Skin of body (tissue), 2 donors: ENCODE results near the gene CLEC2A. TPM values are rescaled to one million over a fixed set of nuclear protein-coding genes. Genes with fewer than 3 reads are reported as not detected.
A peak's percentile ranks its signal among the peaks of the same experiment; 100 is the strongest.
"Not testable (repeated sequence)": the region's sequence is repeated elsewhere in the genome, so short reads cannot be mapped to it uniquely, and the experiment has no call there.

ENCODE experiments used
- DNase-seq: peaks from one replicate; lab custom pipeline; 2025; lab: John Stamatoyannopoulos, UW
- total RNA-seq: library from RNA; depleted of rRNA; stranded (reverse); fragments of >200 nt; gene quantifications from one replicate; pipeline ENCODE4 v1.2.3, GENCODE V29; 2014

CLEC2A gene, protein sequence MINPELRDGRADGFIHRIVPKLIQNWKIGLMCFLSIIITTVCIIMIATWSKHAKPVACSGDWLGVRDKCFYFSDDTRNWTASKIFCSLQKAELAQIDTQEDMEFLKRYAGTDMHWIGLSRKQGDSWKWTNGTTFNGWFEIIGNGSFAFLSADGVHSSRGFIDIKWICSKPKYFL
- 18.5 TPM for total RNA-seq

- no peak for DNase-seq
These were observed at the start of gene CLEC2A for GRCh38 chr12:9932270-9932669. CLEC2A (minus strand) TSS chr12:9932370; CDS start chr12:9932329, 41 bp downstream.

GRCh38 chr12:9980126-9980525, 48.0 kb upstream of the CLEC2A start:
- DNase-seq: no peak

DNA sequence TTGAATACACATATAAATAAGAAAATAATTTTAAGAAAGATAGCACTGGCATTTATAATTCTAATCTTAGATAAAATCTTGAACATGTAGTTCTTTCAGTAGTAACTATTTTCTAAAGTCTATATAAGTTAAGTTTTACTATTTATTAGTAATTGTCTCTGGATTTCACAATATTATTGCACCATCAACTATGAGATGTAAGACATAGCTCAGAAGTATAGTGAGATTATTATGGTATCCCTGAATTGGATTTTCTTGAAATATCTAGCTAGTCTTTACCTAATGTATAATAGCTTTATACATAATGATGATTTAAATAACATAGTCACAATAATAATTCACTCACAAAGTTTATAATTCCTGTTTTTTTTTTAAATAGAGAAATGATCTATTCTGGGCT, 45.7 kb upstream of the CLEC2A start:
- DNase-seq: no peak

- DNase-seq: not testable (repeated sequence)
These were observed 44.5 kb upstream of the CLEC2A start for GRCh38 chr12:9976626-9977025.

DNA sequence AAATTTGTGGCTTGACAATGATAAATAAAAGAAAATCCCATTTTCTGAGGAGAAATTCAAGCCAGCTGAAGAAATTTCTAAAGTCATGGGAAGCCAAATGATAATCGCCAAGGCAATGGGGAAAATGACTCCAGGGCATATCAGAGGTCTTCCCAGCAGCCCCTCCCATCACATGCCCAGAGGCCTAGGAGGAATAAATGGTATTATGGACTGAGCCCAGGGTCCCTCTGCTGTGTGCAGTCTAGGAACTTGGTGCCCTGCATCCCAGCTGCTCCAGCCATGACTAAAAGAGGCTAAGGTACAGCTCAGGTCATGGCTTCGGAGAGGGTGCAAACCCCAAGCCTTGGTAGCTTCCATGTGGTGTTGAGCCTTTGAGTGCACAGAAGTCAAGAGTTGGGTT, 43.4 kb upstream of the CLEC2A start:
- DNase-seq: no peak

GRCh38 chr12:9974731-9975130, 42.6 kb upstream of the CLEC2A start:
- DNase-seq: not testable (repeated sequence)

DNA sequence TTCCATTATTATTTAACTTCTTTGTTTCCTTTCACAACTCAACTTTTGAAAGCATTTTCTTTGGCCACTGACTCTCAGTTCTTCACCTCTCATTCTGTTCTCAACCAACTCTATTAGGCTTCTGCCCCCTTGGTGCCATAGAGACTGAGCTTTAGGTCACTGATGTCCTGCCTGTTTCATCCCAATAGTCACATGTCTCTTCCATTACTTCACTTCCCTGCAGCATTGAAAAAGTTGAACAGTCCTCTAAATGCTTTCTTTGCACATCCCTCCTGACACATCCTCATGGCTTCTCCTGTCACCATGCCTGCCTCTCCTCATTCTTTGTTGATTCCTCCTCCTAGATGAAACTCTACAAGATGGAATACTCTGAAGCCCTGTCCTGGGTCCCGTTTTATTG, 41.8 kb upstream of the CLEC2A start:
- no peak for DNase-seq

DNA sequence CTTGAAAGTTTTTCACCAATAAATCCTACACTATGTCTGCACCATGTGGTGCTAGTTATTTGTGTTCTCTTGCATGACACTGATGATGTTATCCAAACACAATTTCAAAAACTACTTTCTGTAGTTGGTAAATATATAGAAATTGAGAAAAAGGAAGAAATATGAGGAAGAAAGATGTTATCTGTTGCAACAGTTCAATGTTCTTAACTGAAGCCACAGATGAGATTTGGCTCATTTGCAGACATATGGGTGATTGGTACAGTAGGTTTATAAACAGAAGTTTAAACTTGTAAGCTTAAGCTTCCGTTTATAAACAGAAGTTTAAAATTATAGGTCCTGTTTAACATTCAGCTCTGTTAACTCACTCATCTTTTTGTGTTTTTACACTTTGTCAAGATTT, 39.0 kb upstream of the CLEC2A start, which contains the start of gene CLEC12A:
Gene CLEC12A, plus strand, starts transcription at position 229 of the 400 bp plus-strand sequence. CDS start 188 bp downstream, outside the sequence.
- peak; percentile 78 for DNase-seq

GRCh38 chr12:9969673-9970072, 37.5 kb upstream of the CLEC2A start:
- DNase-seq: no peak

- DNase-seq: no peak
These were observed 29.7 kb upstream of the CLEC2A start for GRCh38 chr12:9961901-9962300.

GRCh38 chr12:9961106-9961505, 28.9 kb upstream of the CLEC2A start:
- no peak for DNase-seq

- DNase-seq: no peak
These were observed 28.4 kb upstream of the CLEC2A start for GRCh38 chr12:9960590-9960989.

- no peak for DNase-seq
These were observed 25.7 kb upstream of the CLEC2A start for GRCh38 chr12:9957834-9958233.

DNA sequence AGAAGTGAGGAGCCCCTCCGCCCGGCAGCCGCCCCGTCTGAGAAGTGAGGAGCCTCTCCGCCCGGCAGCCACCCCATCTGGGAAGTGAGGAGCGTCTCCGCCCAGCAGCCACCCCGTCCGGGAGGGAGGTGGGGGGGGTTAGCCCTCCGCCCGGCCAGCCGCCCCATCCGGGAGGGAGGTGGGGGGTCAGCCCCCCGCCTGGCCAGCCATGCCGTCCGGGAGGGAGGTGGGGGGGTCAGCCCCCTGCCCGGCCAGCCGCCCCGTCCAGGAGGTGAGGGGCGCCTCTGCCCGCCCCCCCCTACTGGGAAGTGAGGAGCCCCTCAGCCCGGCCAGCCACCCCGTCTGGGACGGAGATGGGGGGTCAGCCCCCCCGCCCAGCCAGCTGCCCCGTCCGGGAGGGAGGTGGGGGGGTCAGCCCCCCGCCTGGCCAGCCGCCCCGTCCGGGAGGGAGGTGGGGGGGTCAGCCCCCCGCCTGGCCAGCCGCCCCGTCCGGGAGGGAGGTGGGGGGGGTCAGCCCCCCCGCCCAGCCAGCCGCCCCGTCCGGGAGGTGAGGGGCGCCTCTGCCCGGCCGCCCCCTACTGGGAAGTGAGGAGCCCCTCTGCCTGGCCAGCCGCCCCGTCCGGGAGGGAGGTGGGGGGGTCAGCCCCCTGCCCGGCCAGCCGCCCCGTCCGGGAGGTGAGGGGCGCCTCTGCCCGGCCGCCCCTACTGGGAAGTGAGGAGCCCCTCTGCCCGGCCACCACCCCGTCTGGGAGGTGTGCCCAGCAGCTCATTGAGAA, 21.0 kb upstream of the CLEC2A start:
- not testable (repeated sequence) for DNase-seq

DNA sequence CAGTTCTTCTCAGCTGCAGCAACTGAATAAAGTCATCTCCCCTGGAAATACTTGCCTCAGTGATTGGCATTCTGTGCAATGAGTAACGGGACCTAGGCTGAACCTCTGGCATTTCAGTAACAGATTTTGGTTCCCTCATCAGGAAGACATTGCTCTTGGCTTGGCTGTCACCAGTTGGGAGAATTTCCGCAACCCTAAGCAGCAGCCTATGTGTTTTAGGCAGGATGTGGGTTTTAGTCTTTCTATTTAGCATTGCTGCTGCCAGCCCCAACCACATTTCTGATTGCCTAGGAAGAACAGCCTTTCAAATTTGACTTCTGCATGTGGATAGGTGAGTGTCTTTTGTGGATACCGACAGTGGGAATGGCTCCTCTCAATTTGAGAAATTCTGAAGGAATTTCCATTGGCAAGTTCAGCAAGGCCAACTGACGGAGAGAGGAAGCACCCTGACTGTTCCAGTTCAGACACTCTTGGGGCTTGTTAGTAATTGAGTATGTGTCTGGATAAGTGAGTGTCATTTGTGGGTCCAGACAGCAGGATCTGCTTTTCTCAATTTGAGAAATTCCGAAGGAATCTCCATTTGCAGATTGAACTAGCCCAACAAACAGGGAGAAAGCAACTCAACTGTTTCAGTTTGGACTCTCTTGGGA, 19.0 kb upstream of the CLEC2A start:
- DNase-seq: no peak

DNA sequence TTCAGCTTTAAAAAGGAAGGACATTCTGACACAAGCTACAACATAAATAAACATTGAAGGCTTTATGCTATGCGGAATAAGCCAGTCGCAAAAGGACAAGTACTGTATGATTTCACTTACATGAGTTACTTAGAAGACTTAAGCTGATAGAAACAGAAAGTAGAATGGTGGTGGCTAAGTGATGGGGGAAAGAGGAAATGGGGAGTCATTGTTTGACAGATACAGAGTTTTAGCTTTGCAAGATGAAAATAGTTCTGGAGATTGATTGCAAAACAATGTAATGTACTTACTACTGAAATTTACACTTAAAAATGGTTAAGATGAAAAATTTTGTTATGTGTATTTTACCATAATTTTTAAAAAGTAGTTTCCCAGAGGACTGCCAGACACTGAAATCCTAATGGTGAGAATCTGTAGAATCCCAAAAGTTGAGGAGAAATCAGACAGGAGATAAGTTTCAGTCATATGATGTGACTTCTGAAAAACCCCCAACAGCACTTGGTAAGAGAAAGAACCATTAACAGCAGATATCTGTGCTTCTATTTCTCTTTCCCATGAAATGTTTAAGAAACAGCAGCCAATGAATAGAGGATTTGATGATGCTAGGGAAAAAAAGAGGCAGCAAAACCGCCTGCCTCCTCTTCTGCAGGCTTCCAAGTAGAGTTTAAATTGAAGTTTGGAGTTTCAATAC, 16.6 kb upstream of the CLEC2A start:
- DNase-seq: no peak

- DNase-seq: no peak
These were observed 15.5 kb upstream of the CLEC2A start for GRCh38 chr12:9947674-9948073.

DNA sequence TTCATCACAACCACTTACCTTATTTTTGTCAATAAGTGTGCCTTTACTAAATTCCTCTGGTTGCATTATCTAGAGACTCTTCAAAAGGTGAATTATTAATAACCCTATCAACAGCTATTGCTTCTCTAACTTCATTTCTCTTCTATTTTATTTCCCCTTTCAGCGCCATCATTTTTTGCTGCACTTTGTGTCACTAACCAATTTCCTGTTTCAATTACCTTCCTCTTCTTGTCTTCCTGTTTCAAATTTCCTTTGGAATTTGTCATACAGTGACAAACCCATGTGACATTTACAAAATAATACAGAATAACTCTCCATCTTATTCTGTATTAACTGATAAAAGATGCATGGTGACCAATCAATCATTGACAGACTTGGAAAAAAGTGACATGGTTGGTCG, 12.2 kb upstream of the CLEC2A start:
- no peak for DNase-seq

- DNase-seq: no peak
These were observed 11.1 kb upstream of the CLEC2A start for GRCh38 chr12:9943240-9943639.

- no peak for DNase-seq
These were observed 9.7 kb upstream of the CLEC2A start for GRCh38 chr12:9941838-9942237.

DNA sequence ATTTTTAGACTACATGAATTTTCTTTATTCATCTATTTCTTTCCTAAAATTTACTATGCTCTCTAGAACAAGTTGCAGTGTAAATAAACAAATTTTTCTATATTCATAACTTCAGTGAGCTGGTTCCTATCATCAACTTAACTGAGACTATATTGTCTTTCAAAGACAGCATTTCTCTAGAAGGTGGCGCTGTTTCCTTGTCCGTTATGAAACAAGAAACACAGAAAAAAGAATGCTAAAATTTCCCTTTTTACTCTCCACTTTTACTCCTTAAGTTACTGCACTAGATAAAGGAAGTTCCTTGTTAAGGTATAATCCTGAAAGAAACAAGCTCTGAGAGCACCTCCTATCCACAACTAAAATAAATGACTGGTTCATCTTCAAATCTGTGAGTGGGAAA, 8.2 kb upstream of the CLEC2A start:
- DNase-seq: no peak

- DNase-seq: no peak
These were observed 4.4 kb upstream of the CLEC2A start for GRCh38 chr12:9936591-9936990.
